GM04503 (cell line): ENCODE measurements around the gene GBP2.
"Not testable (repeated sequence)": the region's sequence is repeated elsewhere in the genome, so short reads cannot be mapped to it uniquely, and the experiment has no call there.

ENCODE experiments used
- DNase-seq: peaks from one replicate; pipeline ENCODE4 v3.0.0-alpha.2; 2012; ENCODE audit warnings: low read depth

The GBP2 gene

DNA sequence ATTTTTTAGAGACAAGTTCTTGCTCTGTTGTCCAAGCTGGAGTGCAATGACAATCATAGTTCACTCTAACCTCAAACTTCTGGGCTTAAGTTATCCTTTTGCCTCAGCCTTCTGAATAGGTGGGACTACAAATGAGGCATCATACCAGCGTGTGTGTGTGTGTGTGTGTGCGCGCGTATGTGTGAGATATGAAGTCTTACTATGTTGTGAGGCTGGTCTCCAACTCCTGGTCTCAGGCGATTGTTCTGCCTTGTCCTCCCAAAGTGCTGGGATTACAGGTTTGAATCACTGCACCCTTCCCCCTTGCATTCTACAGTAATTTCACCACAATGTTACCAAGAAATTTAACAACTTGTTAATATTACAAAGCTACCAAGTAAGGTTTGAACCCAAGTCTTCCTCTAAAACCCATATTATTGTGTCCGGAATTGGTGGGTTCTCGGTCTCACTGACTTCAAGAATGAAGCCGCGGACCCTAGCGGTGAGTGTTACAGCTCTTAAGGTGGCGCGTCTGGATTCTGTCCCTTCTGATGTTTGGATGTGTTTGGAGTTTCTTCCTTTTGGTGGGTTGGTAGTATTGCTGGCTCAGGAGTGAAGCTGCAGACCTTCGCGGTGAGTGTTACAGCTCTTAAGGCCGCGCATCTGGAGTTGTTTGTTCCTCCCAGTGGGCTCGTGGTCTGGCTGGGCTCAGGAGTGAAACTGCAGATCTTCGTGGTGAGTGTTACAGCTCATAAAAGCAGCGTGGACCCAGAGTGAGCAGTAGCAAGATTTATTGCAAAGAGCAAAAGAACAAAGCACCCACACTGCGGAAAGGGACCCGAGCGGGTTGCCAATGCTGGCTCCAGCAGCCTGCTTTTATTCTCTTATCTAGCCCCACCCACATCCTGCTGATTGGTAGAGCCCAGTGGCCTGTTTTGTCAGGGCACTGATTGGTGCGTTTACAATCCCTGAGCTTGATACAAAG is 970 bp upstream of the GBP2 start:
- not testable (repeated sequence) for DNase-seq

DNA sequence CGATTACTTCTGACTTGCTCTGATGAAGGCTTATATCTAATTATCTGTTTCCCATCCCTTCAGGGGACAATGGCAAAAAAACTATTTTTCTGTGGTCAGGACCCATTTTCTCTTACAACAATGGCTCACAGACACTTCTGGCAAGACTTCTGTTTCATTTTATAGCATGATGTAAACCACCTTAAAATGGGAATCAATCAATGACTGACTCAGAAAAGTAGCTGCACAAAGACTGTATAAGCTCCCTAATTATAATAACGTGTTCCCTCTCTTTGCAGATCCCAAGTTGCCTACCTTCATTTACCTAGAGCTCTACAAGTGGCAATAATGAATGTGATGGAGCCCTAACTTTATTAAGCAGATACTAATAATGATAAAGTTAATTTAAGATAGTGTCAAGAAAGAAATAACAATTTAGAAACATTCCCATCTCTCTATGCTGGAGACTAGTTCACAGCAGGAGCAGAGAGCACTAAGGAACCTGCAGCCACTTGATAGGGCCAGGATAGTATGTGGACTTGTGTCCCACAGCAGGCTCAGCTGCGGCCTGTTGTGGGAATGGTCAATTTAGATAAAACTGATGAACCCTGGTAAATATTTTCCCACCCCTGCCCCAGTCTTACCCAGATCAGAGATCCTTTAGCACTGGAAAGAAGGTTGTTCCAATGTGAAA is 538 bp downstream of the GBP2 start:
- DNase-seq: no peak

DNA sequence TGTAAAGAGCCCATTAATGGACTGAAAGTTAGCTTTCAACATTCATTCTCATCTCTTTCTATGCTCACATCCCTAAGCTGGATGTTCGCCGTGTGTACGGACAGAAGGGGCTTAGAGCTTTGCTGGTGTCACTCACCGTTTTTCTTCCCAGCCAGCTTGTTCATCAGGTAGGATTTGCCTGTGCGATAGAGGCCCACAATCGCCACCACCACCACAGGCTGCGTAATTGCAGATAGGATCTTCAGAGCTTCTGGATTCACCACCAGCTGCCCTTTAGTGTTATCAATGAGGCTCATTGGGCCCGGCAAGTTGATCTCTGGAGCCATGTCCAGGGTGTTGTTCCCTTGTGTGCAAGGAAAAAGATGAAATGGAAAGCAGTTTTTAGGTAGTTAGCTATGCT is 4.3 kb downstream of the GBP2 start:
- DNase-seq: no peak

- no peak for DNase-seq
Measured at GRCh38 chr1:89114662-89115061, 11.3 kb downstream of the GBP2 start.

DNA sequence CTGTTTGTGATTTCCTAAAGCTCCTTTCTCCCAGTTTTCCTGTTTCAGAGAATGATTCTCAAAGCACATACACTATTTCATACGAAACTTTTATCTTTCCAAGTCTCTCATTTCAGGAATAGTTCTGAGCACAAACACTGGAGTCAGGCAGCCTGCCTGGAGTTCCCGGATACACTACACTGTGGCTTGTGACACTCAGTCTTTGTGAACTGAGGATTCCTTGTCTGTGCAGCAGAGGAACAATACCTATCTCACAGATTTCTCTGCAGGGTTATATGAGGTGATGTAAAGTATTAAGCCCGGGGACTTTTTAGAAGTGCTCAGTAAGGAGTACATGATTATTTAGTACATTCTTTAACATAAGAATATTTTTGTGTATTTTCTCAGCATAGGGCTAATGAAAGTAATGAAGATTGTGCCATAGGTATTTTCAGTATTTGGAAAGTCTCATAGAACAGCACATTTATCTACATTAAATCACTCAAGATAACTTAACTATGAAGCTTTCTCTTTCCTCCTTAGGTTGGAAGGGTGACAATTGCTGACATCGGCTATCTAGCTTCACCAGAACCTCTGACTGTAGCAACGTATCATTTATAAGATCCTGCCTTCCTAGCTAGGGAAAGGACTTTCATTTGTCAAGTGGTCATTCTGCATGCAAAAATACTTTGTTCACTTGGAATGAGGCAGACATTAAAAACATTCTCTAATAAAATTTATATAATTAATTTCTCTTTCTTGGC is 12.9 kb downstream of the GBP2 start:
- DNase-seq: no peak

GRCh38 chr1:89104687-89105086 is 21.2 kb downstream of the GBP2 start:
- no peak for DNase-seq

DNA sequence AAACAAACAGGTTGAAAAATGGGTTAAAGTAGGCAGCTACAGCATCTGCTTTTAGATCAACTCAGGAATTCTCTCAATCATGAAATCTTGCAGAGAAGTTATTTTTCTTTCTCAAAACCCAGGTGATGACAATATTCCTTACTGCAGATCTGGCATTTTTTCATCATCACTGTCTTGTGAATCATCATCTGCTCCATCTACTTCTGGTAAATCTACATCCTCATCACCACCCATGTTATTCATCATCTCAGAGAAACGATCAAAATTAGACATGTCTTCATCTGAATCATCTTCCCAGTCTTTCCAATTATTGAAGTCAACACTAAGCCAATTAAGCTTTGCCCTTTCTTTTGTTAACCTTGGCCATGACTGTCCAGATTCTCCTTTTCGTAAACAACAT is 21.8 kb downstream of the GBP2 start:
- no peak for DNase-seq

GRCh38 chr1:89102021-89102420 is 23.9 kb downstream of the GBP2 start:
- no peak for DNase-seq

- DNase-seq: no peak
Measured at GRCh38 chr1:89100412-89100811, 25.5 kb downstream of the GBP2 start.

DNA sequence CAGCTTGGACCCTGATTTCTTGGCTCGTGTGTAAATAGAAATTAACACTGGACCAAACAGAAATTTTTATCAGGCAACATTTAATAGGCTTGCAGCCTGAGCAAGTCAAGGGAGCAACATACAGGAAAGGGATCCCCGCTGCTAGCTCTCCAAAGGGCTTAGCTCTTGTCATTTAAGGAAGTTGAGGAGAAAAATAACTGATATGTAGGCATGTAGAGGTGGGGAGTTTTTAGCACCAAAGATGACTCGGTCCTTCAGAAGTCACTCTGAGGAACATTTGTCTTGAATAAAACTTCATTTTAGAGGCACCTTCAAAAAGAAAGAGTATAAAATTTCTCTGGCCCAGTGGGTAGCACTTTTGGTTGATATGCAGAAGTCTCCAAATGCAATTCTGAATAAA is 27.1 kb downstream of the GBP2 start:
- DNase-seq: no peak

DNA sequence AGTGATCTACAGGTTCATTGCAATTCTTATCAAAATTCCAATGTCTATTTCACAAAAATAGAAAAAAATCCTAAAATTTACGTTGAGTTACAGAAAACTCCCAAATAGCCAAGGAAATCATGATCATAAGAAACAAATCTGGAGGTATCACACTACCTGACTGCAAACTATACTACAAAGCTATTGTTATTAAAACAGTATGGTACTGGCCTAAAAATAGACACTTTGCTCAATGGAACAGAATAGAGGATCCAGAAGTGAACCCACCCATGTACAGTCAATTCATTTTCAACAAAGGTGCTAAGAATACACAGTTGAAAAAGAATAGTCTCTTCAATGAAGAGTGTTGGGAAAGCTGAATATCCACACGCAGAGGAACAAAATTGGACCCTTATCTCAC is 30.2 kb downstream of the GBP2 start:
- DNase-seq: no peak

- no peak for DNase-seq
Measured at GRCh38 chr1:89089962-89090361, 36.0 kb downstream of the GBP2 start.

GRCh38 chr1:89088572-89088971 is 37.3 kb downstream of the GBP2 start:
- no peak for DNase-seq

DNA sequence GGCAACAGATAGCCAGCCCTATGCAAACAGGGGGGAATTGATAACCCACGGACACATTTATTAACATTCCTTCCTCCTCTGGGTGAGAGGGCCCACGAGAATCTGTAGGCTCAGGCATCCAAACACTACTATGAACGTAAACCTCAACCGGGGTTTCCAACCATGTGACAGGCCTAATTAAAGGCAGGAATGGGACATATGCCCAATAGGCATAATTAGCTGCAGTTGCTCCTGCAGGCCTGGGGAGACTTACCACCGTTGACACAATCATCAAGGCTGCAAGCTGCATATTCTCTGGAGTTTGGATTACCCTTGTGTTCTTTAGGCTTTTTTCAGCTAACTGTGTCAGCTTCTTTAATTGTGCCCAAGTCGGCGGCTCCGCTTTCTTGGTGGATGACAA is 38.7 kb downstream of the GBP2 start:
- no peak for DNase-seq

- DNase-seq: no peak
Measured at GRCh38 chr1:89085781-89086180, 40.1 kb downstream of the GBP2 start.

DNA sequence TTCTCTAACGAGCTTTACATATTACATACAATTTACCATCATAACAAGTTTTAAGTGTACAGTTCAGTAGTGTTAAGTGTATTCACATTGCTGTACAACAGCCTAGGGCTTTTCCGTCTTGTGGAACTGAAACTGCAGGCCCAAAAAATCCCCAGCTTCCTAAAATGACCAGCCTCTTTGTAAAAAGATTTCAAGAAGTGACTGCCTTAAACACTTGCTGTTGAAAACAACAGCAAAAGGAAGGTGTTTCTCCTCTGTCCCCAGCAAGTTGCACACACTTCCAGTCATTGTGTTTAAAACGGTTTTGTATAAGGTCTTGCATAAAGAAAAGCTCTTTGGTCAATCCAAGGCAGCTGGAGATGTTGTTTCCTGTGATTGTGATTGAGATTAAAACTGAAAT is 44.9 kb downstream of the GBP2 start:
- DNase-seq: no peak

DNA sequence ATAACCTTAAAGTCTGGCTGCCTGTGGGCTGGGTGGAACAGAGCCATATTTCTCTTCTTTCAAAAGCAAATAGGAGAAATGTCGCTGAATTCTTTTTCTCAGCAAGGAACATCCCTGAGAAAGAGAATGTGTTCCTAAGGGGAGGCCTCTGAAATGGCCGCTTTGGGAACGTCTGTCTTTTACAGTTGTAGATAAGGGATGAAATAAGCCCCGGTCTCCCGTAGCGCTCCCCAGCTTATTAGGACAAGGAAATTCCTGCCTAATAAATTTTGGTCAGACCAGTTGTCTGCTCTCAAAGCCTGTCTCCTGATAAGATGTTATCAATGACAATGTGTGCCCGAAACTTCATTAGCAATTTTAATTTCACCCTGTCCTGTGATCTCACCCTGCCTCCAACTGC is 45.8 kb downstream of the GBP2 start:
- DNase-seq: not testable (repeated sequence)

DNA sequence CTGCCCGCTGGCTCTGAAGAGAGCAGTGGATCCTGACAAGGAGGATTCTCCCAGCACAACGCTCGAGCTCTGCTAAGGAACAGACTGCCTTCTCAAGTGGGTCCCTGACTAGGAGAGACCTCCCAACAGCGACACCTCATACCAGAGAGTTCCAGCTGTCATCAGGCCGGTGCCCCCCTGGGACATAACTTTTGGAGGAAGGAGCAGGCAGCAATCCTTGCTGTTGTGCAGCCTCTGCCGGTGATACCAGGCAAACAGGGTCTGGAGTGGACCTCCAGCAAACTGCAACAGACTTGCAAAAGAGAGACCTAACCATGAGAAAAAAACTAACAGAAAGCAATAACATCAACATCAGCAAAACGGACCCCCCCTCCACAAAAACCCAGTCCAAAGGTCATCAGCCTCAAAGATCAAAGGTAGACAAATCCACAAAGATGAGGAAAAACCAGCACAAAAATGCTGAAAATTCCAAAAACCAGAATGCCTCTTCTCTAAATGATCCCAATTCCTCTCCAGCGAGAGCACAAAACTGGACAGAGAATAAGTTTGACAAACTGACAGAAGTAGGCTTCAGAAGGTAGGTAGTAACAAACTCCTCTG is 53.3 kb downstream of the GBP2 start:
- not testable (repeated sequence) for DNase-seq

GRCh38 chr1:89070509-89070908 is 55.4 kb downstream of the GBP2 start:
- DNase-seq: no peak

DNA sequence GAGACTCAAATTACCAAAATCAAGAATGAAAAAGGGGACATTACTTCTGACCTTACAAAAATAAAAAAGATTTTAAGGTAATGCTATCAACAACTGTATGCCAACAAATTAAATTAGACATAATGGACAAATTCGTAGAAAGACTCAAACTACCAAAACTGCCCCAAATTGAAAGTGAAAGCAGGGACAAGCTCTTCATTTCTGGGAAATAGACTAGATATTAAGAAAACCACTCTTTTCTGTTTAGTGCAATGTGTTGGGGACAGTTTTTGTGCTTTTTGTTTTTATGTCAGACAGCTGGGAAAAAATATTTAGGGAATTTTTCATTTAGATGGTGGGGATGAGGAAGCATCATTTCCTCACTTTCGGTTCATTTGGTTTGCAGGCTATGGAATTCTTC is 56.0 kb downstream of the GBP2 start:
- no peak for DNase-seq

- DNase-seq: peak; percentile 73
Measured at GRCh38 chr1:89068291-89068690, 57.6 kb downstream of the GBP2 start.
